ENCODE measurements around the gene SMAD3.

SMAD3 gene

GRCh38 chr15:67110958-67111864 is 45.8 kb downstream of the SMAD3 start:
- Histone ChIP-seq H3K4me1 (ENCODE audit: control insufficient read depth in 1 of 2, insufficient read depth in 2 of 2, low read length in 2 of 2) (peaks cover 35 to 52% of the 10 kb centered on the region in 2 donors), H3K36me3 (ENCODE audit: control insufficient read depth in 1 of 2, insufficient read depth in 2 of 2, low read length in 2 of 2) (no peaks in the 10 kb centered on the region), H3K27me3 (ENCODE audit: low read depth, low read length) (no peaks in the 10 kb centered on the region), H3K9me3 (ENCODE audit: control insufficient read depth in 1 of 2, low read length in 2 of 2) (no peaks in the 10 kb centered on the region), H3K27ac (ENCODE audit: low read length) (no peak overlapping the region), H3K4me3 (ENCODE audit: low read depth in 1 of 2, low read length in 2 of 2) (no peak overlapping the region)

- no peaks in the 10 kb centered on the region for H3K36me3 ChIP-seq (ENCODE audit: control insufficient read depth in 1 of 2, insufficient read depth in 2 of 2, low read length in 2 of 2)
- H3K4me1 ChIP-seq (ENCODE audit: control insufficient read depth in 1 of 2, insufficient read depth in 2 of 2, low read length in 2 of 2), result peaks cover 30 to 35% of the 10 kb centered on the region in 2 donors
- no peaks in the 10 kb centered on the region for H3K27me3 ChIP-seq (ENCODE audit: low read depth, low read length)
- H3K27ac ChIP-seq (ENCODE audit: low read length), result no peak overlapping the region
- no peaks in the 10 kb centered on the region for H3K9me3 ChIP-seq (ENCODE audit: control insufficient read depth in 1 of 2, low read length in 2 of 2)
- no peak overlapping the region for H3K4me3 ChIP-seq (ENCODE audit: low read depth in 1 of 2, low read length in 2 of 2)
Measured at GRCh38 chr15:67114046-67114445, 48.6 kb downstream of the SMAD3 start.

GRCh38 chr15:67114846-67115585 is 49.6 kb downstream of the SMAD3 start:
- peaks cover 23 to 33% of the 10 kb centered on the region in 2 donors for H3K4me1 ChIP-seq (ENCODE audit: control insufficient read depth in 1 of 2, insufficient read depth in 2 of 2, low read length in 2 of 2)
- H3K27ac ChIP-seq (ENCODE audit: low read length), result peak overlapping the region; percentile 17
- H3K27me3 ChIP-seq (ENCODE audit: low read depth, low read length), result no peaks in the 10 kb centered on the region
- no peak overlapping the region for H3K4me3 ChIP-seq (ENCODE audit: low read depth in 1 of 2, low read length in 2 of 2)
- H3K9me3 ChIP-seq (ENCODE audit: control insufficient read depth in 1 of 2, low read length in 2 of 2), result no peaks in the 10 kb centered on the region
- no peaks in the 10 kb centered on the region for H3K36me3 ChIP-seq (ENCODE audit: control insufficient read depth in 1 of 2, insufficient read depth in 2 of 2, low read length in 2 of 2)

GRCh38 chr15:67115586-67115969 is 50.2 kb downstream of the SMAD3 start:
- H3K4me1 ChIP-seq (ENCODE audit: control insufficient read depth in 1 of 2, insufficient read depth in 2 of 2, low read length in 2 of 2), result peaks cover 28 to 33% of the 10 kb centered on the region in 2 donors

GRCh38 chr15:67116742-67117141 is 51.3 kb downstream of the SMAD3 start:
- H3K4me1 ChIP-seq (ENCODE audit: control insufficient read depth in 1 of 2, insufficient read depth in 2 of 2, low read length in 2 of 2), result peaks cover 30 to 39% of the 10 kb centered on the region in 2 donors
- no peaks in the 10 kb centered on the region for H3K36me3 ChIP-seq (ENCODE audit: control insufficient read depth in 1 of 2, insufficient read depth in 2 of 2, low read length in 2 of 2)
- no peaks in the 10 kb centered on the region for H3K9me3 ChIP-seq (ENCODE audit: control insufficient read depth in 1 of 2, low read length in 2 of 2)
- H3K4me3 ChIP-seq (ENCODE audit: low read depth in 1 of 2, low read length in 2 of 2), result no peak overlapping the region
- H3K27me3 ChIP-seq (ENCODE audit: low read depth, low read length), result no peaks in the 10 kb centered on the region
- H3K27ac ChIP-seq (ENCODE audit: low read length), result peak overlapping the region; percentile 2

More at GRCh38 chr15:67115586-67115969, 50.2 kb downstream of the SMAD3 start:
- no peaks in the 10 kb centered on the region for H3K9me3 ChIP-seq (ENCODE audit: control insufficient read depth in 1 of 2, low read length in 2 of 2)
- H3K27ac ChIP-seq (ENCODE audit: low read length), result peak overlapping the region; percentile 17
- no peaks in the 10 kb centered on the region for H3K36me3 ChIP-seq (ENCODE audit: control insufficient read depth in 1 of 2, insufficient read depth in 2 of 2, low read length in 2 of 2)
- no peak overlapping the region for H3K4me3 ChIP-seq (ENCODE audit: low read depth in 1 of 2, low read length in 2 of 2)
- H3K27me3 ChIP-seq (ENCODE audit: low read depth, low read length), result no peaks in the 10 kb centered on the region

GRCh38 chr15:67117370-67117769 is 52.0 kb downstream of the SMAD3 start:
- no peak overlapping the region for H3K4me3 ChIP-seq (ENCODE audit: low read depth in 1 of 2, low read length in 2 of 2)
- peak overlapping the region; percentile 2 for H3K27ac ChIP-seq (ENCODE audit: low read length)
- H3K36me3 ChIP-seq (ENCODE audit: control insufficient read depth in 1 of 2, insufficient read depth in 2 of 2, low read length in 2 of 2), result no peaks in the 10 kb centered on the region
- H3K9me3 ChIP-seq (ENCODE audit: control insufficient read depth in 1 of 2, low read length in 2 of 2), result no peaks in the 10 kb centered on the region
- H3K4me1 ChIP-seq (ENCODE audit: control insufficient read depth in 1 of 2, insufficient read depth in 2 of 2, low read length in 2 of 2), result peaks cover 32 to 42% of the 10 kb centered on the region in 2 donors
- H3K27me3 ChIP-seq (ENCODE audit: low read depth, low read length), result no peaks in the 10 kb centered on the region

- Histone ChIP-seq H3K4me1 (ENCODE audit: control insufficient read depth in 1 of 2, insufficient read depth in 2 of 2, low read length in 2 of 2) (peaks cover 32 to 42% of the 10 kb centered on the region in 2 donors), H3K9me3 (ENCODE audit: control insufficient read depth in 1 of 2, low read length in 2 of 2) (no peaks in the 10 kb centered on the region), H3K36me3 (ENCODE audit: control insufficient read depth in 1 of 2, insufficient read depth in 2 of 2, low read length in 2 of 2) (no peaks in the 10 kb centered on the region), H3K27me3 (ENCODE audit: low read depth, low read length) (no peaks in the 10 kb centered on the region), H3K4me3 (ENCODE audit: low read depth in 1 of 2, low read length in 2 of 2) (no peak overlapping the region), H3K27ac (ENCODE audit: low read length) (no peak overlapping the region)
Measured at GRCh38 chr15:67118808-67119207, 53.4 kb downstream of the SMAD3 start.

- H3K4me3 ChIP-seq (ENCODE audit: low read depth in 1 of 2, low read length in 2 of 2), result no peak overlapping the region
- H3K27me3 ChIP-seq (ENCODE audit: low read depth, low read length), result no peaks in the 10 kb centered on the region
- H3K27ac ChIP-seq (ENCODE audit: low read length), result no peak overlapping the region
- peaks cover 0 to under 1% of the 10 kb centered on the region in 2 donors for H3K36me3 ChIP-seq (ENCODE audit: control insufficient read depth in 1 of 2, insufficient read depth in 2 of 2, low read length in 2 of 2)
- H3K9me3 ChIP-seq (ENCODE audit: control insufficient read depth in 1 of 2, low read length in 2 of 2), result no peaks in the 10 kb centered on the region
- H3K4me1 ChIP-seq (ENCODE audit: control insufficient read depth in 1 of 2, insufficient read depth in 2 of 2, low read length in 2 of 2), result peaks cover 32 to 42% of the 10 kb centered on the region in 2 donors
Measured at GRCh38 chr15:67119238-67119846, 53.9 kb downstream of the SMAD3 start.

- Histone ChIP-seq H3K27me3 (ENCODE audit: low read depth, low read length) (no peaks in the 10 kb centered on the region), H3K4me1 (ENCODE audit: control insufficient read depth in 1 of 2, insufficient read depth in 2 of 2, low read length in 2 of 2) (peaks cover 28 to 44% of the 10 kb centered on the region in 2 donors), H3K36me3 (ENCODE audit: control insufficient read depth in 1 of 2, insufficient read depth in 2 of 2, low read length in 2 of 2) (peaks cover 0 to 3% of the 10 kb centered on the region in 2 donors), H3K9me3 (ENCODE audit: control insufficient read depth in 1 of 2, low read length in 2 of 2) (no peaks in the 10 kb centered on the region), H3K4me3 (ENCODE audit: low read depth in 1 of 2, low read length in 2 of 2) (no peak overlapping the region), H3K27ac (ENCODE audit: low read length) (peak overlapping the region; percentile 86)
Measured at GRCh38 chr15:67120009-67120838, 54.8 kb downstream of the SMAD3 start.

GRCh38 chr15:67120839-67121643 is 55.6 kb downstream of the SMAD3 start:
- H3K36me3 ChIP-seq (ENCODE audit: control insufficient read depth in 1 of 2, insufficient read depth in 2 of 2, low read length in 2 of 2), result peaks cover 0 to 3% of the 10 kb centered on the region in 2 donors
- H3K9me3 ChIP-seq (ENCODE audit: control insufficient read depth in 1 of 2, low read length in 2 of 2), result no peaks in the 10 kb centered on the region
- H3K27ac ChIP-seq (ENCODE audit: low read length), result peak overlapping the region; percentile 86
- no peaks in the 10 kb centered on the region for H3K27me3 ChIP-seq (ENCODE audit: low read depth, low read length)
- H3K4me1 ChIP-seq (ENCODE audit: control insufficient read depth in 1 of 2, insufficient read depth in 2 of 2, low read length in 2 of 2), result peaks cover 22 to 43% of the 10 kb centered on the region in 2 donors
- peak overlapping the region in 1 of 2 donors; percentile 40 for H3K4me3 ChIP-seq (ENCODE audit: low read depth in 1 of 2, low read length in 2 of 2)
